Inflammatory macrophage (primary cell): Measurements from ENCODE around the gene CFDP1.

Experiments used
- DNase-seq, 2 donors: peaks; one replicate each; pipeline ENCODE4 v3.0.0-alpha.2; 2020 to 2022

CFDP1 gene

GRCh38 chr16:75263963-75264445 is 169.3 kb downstream of the CFDP1 start:
- DNase-seq = no peak

- DNase-seq = no peak
Measured at GRCh38 chr16:75263291-75263962, 169.9 kb downstream of the CFDP1 start.

- DNase-seq = no peak
Measured at GRCh38 chr16:75262800-75263127, 170.5 kb downstream of the CFDP1 start.

GRCh38 chr16:75262104-75262799 is 171.1 kb downstream of the CFDP1 start:
- DNase-seq = no peak

GRCh38 chr16:75261590-75262078 is 171.7 kb downstream of the CFDP1 start:
- no peak for DNase-seq

GRCh38 chr16:75260851-75261589 is 172.3 kb downstream of the CFDP1 start:
- DNase-seq = no peak

GRCh38 chr16:75258807-75259141 is 174.5 kb downstream of the CFDP1 start:
- DNase-seq = no peak

GRCh38 chr16:75257886-75258806 is 175.2 kb downstream of the CFDP1 start:
- DNase-seq = no peak

- no peak for DNase-seq
Measured at GRCh38 chr16:75256696-75257343, 176.5 kb downstream of the CFDP1 start.

GRCh38 chr16:75256059-75256571 is 177.2 kb downstream of the CFDP1 start:
- DNase-seq = no peak

- DNase-seq = no peak
Measured at GRCh38 chr16:75254359-75254837, 178.9 kb downstream of the CFDP1 start.

GRCh38 chr16:75252946-75253911 is 180.1 kb downstream of the CFDP1 start:
- no peak for DNase-seq

GRCh38 chr16:75252049-75252864 is 181.0 kb downstream of the CFDP1 start:
- no peak for DNase-seq

GRCh38 chr16:75251280-75252048 is 181.8 kb downstream of the CFDP1 start, which contains the start of gene BCAR1:
Gene BCAR1 (minus strand): TSS chr16:75251624. CDS start chr16:75251482, 142 bp downstream.
- DNase-seq = peak; percentile 33 to 80

- no peak for DNase-seq
Measured at GRCh38 chr16:75250809-75251279, 182.5 kb downstream of the CFDP1 start.

GRCh38 chr16:75250089-75250808 is 183.1 kb downstream of the CFDP1 start:
- DNase-seq = no peak

- DNase-seq = no peak
Measured at GRCh38 chr16:75249441-75249840, 183.9 kb downstream of the CFDP1 start.
